ENCODE results near the gene MYH10. TPM values are rescaled to one million over a fixed set of nuclear protein-coding genes. Genes with fewer than 3 reads are reported as not detected.
"Not testable (repeated sequence)": the region's sequence is repeated elsewhere in the genome, so short reads cannot be mapped to it uniquely, and the experiment has no call there.

MYH10 gene
- total RNA-seq, 2 experiments from 2014 or later = 17.0 to 21.3 TPM

- intact Hi-C loops (cut with DNase I, micrococcal nuclease) = no loop called here
- H3K27me3 Mint-ChIP-seq = peaks cover 7% of the 10 kb centered on the region
- CTCF ChIA-PET = interaction anchor here (1.8 kb wide), 1 partner anchor 253 kb away, joined by 4 read pairs; no protein-coding TSS in a partner anchor
- H3K9me3 Mint-ChIP-seq (ENCODE audit: low read depth) = peaks cover 2% of the 10 kb centered on the region
- POLR2A ChIA-PET = no interaction called here
- no peak overlapping the region for H3K27ac Mint-ChIP-seq
- no peaks in the 10 kb centered on the region for H3K36me3 Mint-ChIP-seq (ENCODE audit: low read depth)
- DNase-seq (no peak), ATAC-seq (no peak)
- H3K4me1 Mint-ChIP-seq = no peaks in the 10 kb centered on the region
- H3K4me3 Mint-ChIP-seq = no peak overlapping the region
These were observed 32.4 kb upstream of the MYH10 start for GRCh38 chr17:8662973-8663372.

GRCh38 chr17:8662076-8662831, 31.7 kb upstream of the MYH10 start:
- POLR2A ChIA-PET = no interaction called here
- H3K36me3 Mint-ChIP-seq (ENCODE audit: low read depth) = no peaks in the 10 kb centered on the region
- peaks cover 9% of the 10 kb centered on the region for H3K27me3 Mint-ChIP-seq
- no peak overlapping the region for H3K27ac Mint-ChIP-seq
- CTCF ChIA-PET = interaction anchor here (1.8 kb wide), 1 partner anchor 253 kb away, joined by 4 read pairs; no protein-coding TSS in a partner anchor
- H3K4me1 Mint-ChIP-seq = no peaks in the 10 kb centered on the region
- no peak overlapping the region for H3K4me3 Mint-ChIP-seq
- intact Hi-C loops (cut with DNase I, micrococcal nuclease) = no loop called here
- DNase-seq (no peak), ATAC-seq (no peak)
- H3K9me3 Mint-ChIP-seq (ENCODE audit: low read depth) = peaks cover 4% of the 10 kb centered on the region

- POLR2A ChIA-PET; CTCF ChIA-PET; H3K27ac Mint-ChIP-seq; H3K36me3 Mint-ChIP-seq (ENCODE audit: low read depth); ATAC-seq; H3K27me3 Mint-ChIP-seq; H3K4me3 Mint-ChIP-seq; DNase-seq; H3K4me1 Mint-ChIP-seq; intact Hi-C loops (cut with DNase I, micrococcal nuclease): not testable (repeated sequence)
- H3K9me3 Mint-ChIP-seq (ENCODE audit: low read depth) = peaks cover 12% of the 10 kb centered on the region
These were observed 30.2 kb upstream of the MYH10 start for GRCh38 chr17:8660709-8661108.

- DNase-seq = no peak
- H3K4me3 Mint-ChIP-seq = no peak overlapping the region
- ChIA-PET POLR2A (no interaction called here), CTCF (interaction anchor here (0.7 kb wide), 2 partner anchors 141 to 537 kb away, joined by 4 read pairs; no protein-coding TSS in a partner anchor)
- peaks cover 9% of the 10 kb centered on the region for H3K27me3 Mint-ChIP-seq
- intact Hi-C loops (cut with DNase I, micrococcal nuclease) = no loop called here
- peaks cover 12% of the 10 kb centered on the region for H3K9me3 Mint-ChIP-seq (ENCODE audit: low read depth)
- no peaks in the 10 kb centered on the region for H3K4me1 Mint-ChIP-seq
- no peak overlapping the region for H3K27ac Mint-ChIP-seq
- H3K36me3 Mint-ChIP-seq (ENCODE audit: low read depth) = peaks cover 4% of the 10 kb centered on the region
- no peak for ATAC-seq
These were observed 29.4 kb upstream of the MYH10 start for GRCh38 chr17:8659758-8660410.

GRCh38 chr17:8658810-8659209, 28.3 kb upstream of the MYH10 start:
- intact Hi-C loops (cut with DNase I, micrococcal nuclease) = no loop called here
- no peak for ATAC-seq
- H3K4me1 Mint-ChIP-seq = no peaks in the 10 kb centered on the region
- peaks cover 12% of the 10 kb centered on the region for H3K9me3 Mint-ChIP-seq (ENCODE audit: low read depth)
- peaks cover 4% of the 10 kb centered on the region for H3K36me3 Mint-ChIP-seq (ENCODE audit: low read depth)
- POLR2A ChIA-PET = no interaction called here
- H3K4me3 Mint-ChIP-seq = no peak overlapping the region
- H3K27ac Mint-ChIP-seq = peak overlapping the region; percentile 25
- DNase-seq = no peak
- H3K27me3 Mint-ChIP-seq = peaks cover 11% of the 10 kb centered on the region
- CTCF ChIA-PET = interaction anchor here (0.7 kb wide), 1 partner anchor 140 kb away, joined by 4 read pairs; no protein-coding TSS in a partner anchor

GRCh38 chr17:8656693-8657092, 26.2 kb upstream of the MYH10 start:
- H3K9me3 Mint-ChIP-seq (ENCODE audit: low read depth) = peaks cover 12% of the 10 kb centered on the region
- no peak for ATAC-seq
- H3K4me3 Mint-ChIP-seq = no peak overlapping the region
- CTCF ChIA-PET = no interaction called here
- peaks cover 15% of the 10 kb centered on the region for H3K27me3 Mint-ChIP-seq
- intact Hi-C loops (cut with DNase I, micrococcal nuclease) = no loop called here
- peaks cover 4% of the 10 kb centered on the region for H3K36me3 Mint-ChIP-seq (ENCODE audit: low read depth)
- POLR2A ChIA-PET = no interaction called here
- H3K4me1 Mint-ChIP-seq = no peaks in the 10 kb centered on the region
- H3K27ac Mint-ChIP-seq = no peak overlapping the region
- no peak for DNase-seq

GRCh38 chr17:8654822-8655221, 24.3 kb upstream of the MYH10 start:
- no peaks in the 10 kb centered on the region for H3K4me1 Mint-ChIP-seq
- CTCF ChIA-PET = interaction anchor here (1.4 kb wide), 1 partner anchor 19 kb away, joined by 4 read pairs; no protein-coding TSS in a partner anchor
- H3K27ac Mint-ChIP-seq = no peak overlapping the region
- intact Hi-C loops (cut with DNase I, micrococcal nuclease) = no loop called here
- H3K9me3 Mint-ChIP-seq (ENCODE audit: low read depth) = peaks cover 12% of the 10 kb centered on the region
- DNase-seq = no peak
- peaks cover 4% of the 10 kb centered on the region for H3K36me3 Mint-ChIP-seq (ENCODE audit: low read depth)
- POLR2A ChIA-PET = no interaction called here
- H3K27me3 Mint-ChIP-seq = peaks cover 18% of the 10 kb centered on the region
- no peak for ATAC-seq
- H3K4me3 Mint-ChIP-seq = no peak overlapping the region

GRCh38 chr17:8651013-8651412, 20.5 kb upstream of the MYH10 start:
- ATAC-seq (no peak), DNase-seq (no peak)
- CTCF ChIA-PET = interaction anchor here (0.6 to 1.6 kb wide), 3 partner anchors 48 to 241 kb away, joined by 3 to 5 read pairs (median 3); no protein-coding TSS in a partner anchor
- intact Hi-C loops (cut with DNase I, micrococcal nuclease) = no loop called here
- no peaks in the 10 kb centered on the region for H3K4me1 Mint-ChIP-seq
- H3K27me3 Mint-ChIP-seq = peaks cover 17% of the 10 kb centered on the region
- no peaks in the 10 kb centered on the region for H3K9me3 Mint-ChIP-seq (ENCODE audit: low read depth)
- POLR2A ChIA-PET = no interaction called here
- H3K4me3 Mint-ChIP-seq = no peak overlapping the region
- H3K27ac Mint-ChIP-seq = no peak overlapping the region
- no peaks in the 10 kb centered on the region for H3K36me3 Mint-ChIP-seq (ENCODE audit: low read depth)

- ATAC-seq = no peak
- no peaks in the 10 kb centered on the region for H3K36me3 Mint-ChIP-seq (ENCODE audit: low read depth)
- intact Hi-C loops (cut with DNase I, micrococcal nuclease) = no loop called here
- H3K4me3 Mint-ChIP-seq = no peak overlapping the region
- H3K4me1 Mint-ChIP-seq = no peaks in the 10 kb centered on the region
- no peak overlapping the region for H3K27ac Mint-ChIP-seq
- POLR2A ChIA-PET = no interaction called here
- CTCF ChIA-PET = interaction anchor here (1.0 kb wide), 1 partner anchor 240 kb away, joined by 3 read pairs; no protein-coding TSS in a partner anchor
- peaks cover 19% of the 10 kb centered on the region for H3K27me3 Mint-ChIP-seq
- DNase-seq = no peak
- no peaks in the 10 kb centered on the region for H3K9me3 Mint-ChIP-seq (ENCODE audit: low read depth)
These were observed 19.6 kb upstream of the MYH10 start for GRCh38 chr17:8650119-8650499.

- no peak overlapping the region for H3K27ac Mint-ChIP-seq
- ChIA-PET POLR2A (no interaction called here), CTCF (interaction anchor here (1.0 kb wide), 1 partner anchor 239 kb away, joined by 3 read pairs; no protein-coding TSS in a partner anchor)
- no peaks in the 10 kb centered on the region for H3K36me3 Mint-ChIP-seq (ENCODE audit: low read depth)
- no peaks in the 10 kb centered on the region for H3K9me3 Mint-ChIP-seq (ENCODE audit: low read depth)
- no peaks in the 10 kb centered on the region for H3K4me1 Mint-ChIP-seq
- no peak overlapping the region for H3K4me3 Mint-ChIP-seq
- intact Hi-C loops (cut with DNase I, micrococcal nuclease) = no loop called here
- no peak for ATAC-seq
- H3K27me3 Mint-ChIP-seq = peaks cover 21% of the 10 kb centered on the region
- no peak for DNase-seq
These were observed 18.9 kb upstream of the MYH10 start for GRCh38 chr17:8649157-8650118.

- intact Hi-C loops (cut with DNase I, micrococcal nuclease) = no loop called here
- H3K9me3 Mint-ChIP-seq (ENCODE audit: low read depth) = no peaks in the 10 kb centered on the region
- no peak for DNase-seq
- ATAC-seq = no peak
- H3K4me3 Mint-ChIP-seq = no peak overlapping the region
- CTCF ChIA-PET = interaction anchor here (0.7 kb wide), 1 partner anchor 334 kb away, joined by 3 read pairs; no protein-coding TSS in a partner anchor
- H3K36me3 Mint-ChIP-seq (ENCODE audit: low read depth) = no peaks in the 10 kb centered on the region
- no peaks in the 10 kb centered on the region for H3K4me1 Mint-ChIP-seq
- no peak overlapping the region for H3K27ac Mint-ChIP-seq
- peaks cover 18% of the 10 kb centered on the region for H3K27me3 Mint-ChIP-seq
- POLR2A ChIA-PET = interaction anchor here (0.6 kb wide), 1 partner anchor 27 kb away, joined by 3 read pairs; no protein-coding TSS in a partner anchor
These were observed 17.4 kb upstream of the MYH10 start for GRCh38 chr17:8647956-8648355.
